Upper lobe of left lung (tissue), 6 donors: Measurements from ENCODE around the gene FCGR2B. TPM values are rescaled to one million over a fixed set of nuclear protein-coding genes. Genes with fewer than 3 reads are reported as not detected.
"Not testable (repeated sequence)": the region's sequence is repeated elsewhere in the genome, so short reads cannot be mapped to it uniquely, and the experiment has no call there.

Source experiments
- ATAC-seq, 2 donors: fragments of 200-7000 bp; cut with Tn5 transposase; one replicate each; pipeline ENCODE4 v1.9.1; 2022; ENCODE audit warnings: mild to moderate bottlenecking in 2 of 2, moderate library complexity in 2 of 2; ENCODE audit not compliant: low FRiP score in 2 of 2
- DNase-seq, 2 donors: peaks; one replicate each; pipeline ENCODE4 v3.0.0-alpha.2; 2019 to 2020
- H3K27ac ChIP-seq, 4 donors: fragments of 200-600 bp; sonication (generic); one replicate each; pipeline ENCODE4 v1.5.1; 2016 to 2019
- H3K27me3 ChIP-seq, 4 donors: fragments of 200-600 bp; sonication (generic); one replicate each; pipeline ENCODE4 v1.5.1; 2017 to 2019
- H3K36me3 ChIP-seq, 4 donors: fragments of 200-600 bp; sonication (generic); one replicate each; pipeline ENCODE4 v1.5.1; 2016 to 2019
- H3K4me1 ChIP-seq, 4 donors: fragments of 200-600 bp; sonication (generic); one replicate each; pipeline ENCODE4 v1.5.1; 2018 to 2019
- H3K4me3 ChIP-seq, 4 donors: fragments of 200-600 bp; sonication (generic); one replicate each; pipeline ENCODE4 v1.5.1; 2017 to 2019; ENCODE audit warnings: mild to moderate bottlenecking in 2 of 4, moderate library complexity in 1 of 4
- H3K9me3 ChIP-seq, 4 donors: fragments of 200-600 bp; sonication (generic); one replicate each; pipeline ENCODE4 v1.5.1; 2018 to 2019
- WGBS, 2 donors: methylation state at CpG; one replicate each; pipeline ENCODE4 v1.1.5; 2017 to 2018; 5-methylcytosine and 5-hydroxymethylcytosine counted together
- total RNA-seq, 6 donors: library from RNA; depleted of rRNA in 4 of 6; stranded (reverse); fragments of >200 nt in 4 of 6; gene quantifications; one replicate each; pipeline versions ENCODE4 v1.1.0 to v1.2.1, GENCODE V29; 2016 to 2021
- TF ChIP-seq, protein P1 (sequence below), 6 experiments: fragments of 450-650 bp in 4 of 6; fragments of 200-600 bp in 2 of 6; sonication (generic) in 2 of 6; IDR thresholded peaks; one replicate each; pipeline ENCODE4 v1.5.1; 2016 to 2019; ENCODE audit warnings: antibody characterized with exemption in 6 of 6
- donor health status: DM: no; HTN: no; CAD: no; lungs with moderate emphysema.
- donor health status: DM: no; HTN: yes; CAD: no; lungs with severe emphysema.

The FCGR2B gene
- total RNA-seq, 6 donors from 2014 or later, result 5.4 to 33.9 (median 22.0) TPM

DNA sequence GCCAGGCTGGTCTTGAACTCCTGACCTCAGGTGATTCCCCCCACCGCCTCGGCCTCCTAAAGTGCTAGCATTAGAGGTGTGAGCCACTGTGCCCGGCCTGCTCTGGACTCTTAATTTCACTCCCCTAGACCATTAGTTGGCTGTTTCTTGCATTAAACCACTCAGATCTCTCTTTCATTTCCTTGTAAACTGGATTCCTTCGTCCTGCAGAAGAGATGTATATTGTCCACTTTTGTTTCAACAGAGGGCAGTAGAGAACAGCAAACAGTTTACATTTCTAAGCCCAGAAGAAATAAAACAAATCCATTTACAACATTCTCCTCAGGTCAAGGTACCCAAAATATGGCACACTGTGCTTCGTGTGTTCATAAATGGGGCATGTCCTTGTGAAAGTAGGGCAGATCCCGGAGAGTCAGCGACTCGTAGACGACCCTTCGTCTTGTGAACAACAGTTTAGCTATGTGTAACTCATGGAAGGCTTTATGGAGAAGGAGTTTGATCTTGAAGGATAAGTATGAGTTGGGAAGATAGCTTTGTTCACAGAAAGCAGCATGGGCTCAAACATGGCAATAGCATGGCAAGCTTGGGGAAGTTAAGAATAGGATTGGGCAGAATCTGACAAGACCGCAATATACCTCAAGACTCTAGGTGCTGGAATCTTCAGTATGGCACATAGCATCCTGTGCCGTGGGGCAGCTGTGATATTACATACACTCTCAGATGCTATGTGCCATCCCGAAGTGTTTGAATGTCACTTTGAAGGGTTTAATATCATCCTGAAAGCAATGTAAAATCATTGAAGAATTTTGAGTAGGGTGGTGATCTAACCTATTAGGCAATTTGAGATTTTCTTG is 15.2 kb upstream of the FCGR2B start:
- ATAC-seq, result peak; percentile 22 to 64
- DNase-seq, H3K36me3 ChIP-seq, H3K4me3 ChIP-seq, H3K27me3 ChIP-seq, H3K4me1 ChIP-seq, H3K9me3 ChIP-seq, H3K27ac ChIP-seq: not testable (repeated sequence)
- 57 to 61% methylated on average over 9 to 12 of the region's 13 CpGs for WGBS, 2 donors
- TF ChIP-seq, protein P1, sequence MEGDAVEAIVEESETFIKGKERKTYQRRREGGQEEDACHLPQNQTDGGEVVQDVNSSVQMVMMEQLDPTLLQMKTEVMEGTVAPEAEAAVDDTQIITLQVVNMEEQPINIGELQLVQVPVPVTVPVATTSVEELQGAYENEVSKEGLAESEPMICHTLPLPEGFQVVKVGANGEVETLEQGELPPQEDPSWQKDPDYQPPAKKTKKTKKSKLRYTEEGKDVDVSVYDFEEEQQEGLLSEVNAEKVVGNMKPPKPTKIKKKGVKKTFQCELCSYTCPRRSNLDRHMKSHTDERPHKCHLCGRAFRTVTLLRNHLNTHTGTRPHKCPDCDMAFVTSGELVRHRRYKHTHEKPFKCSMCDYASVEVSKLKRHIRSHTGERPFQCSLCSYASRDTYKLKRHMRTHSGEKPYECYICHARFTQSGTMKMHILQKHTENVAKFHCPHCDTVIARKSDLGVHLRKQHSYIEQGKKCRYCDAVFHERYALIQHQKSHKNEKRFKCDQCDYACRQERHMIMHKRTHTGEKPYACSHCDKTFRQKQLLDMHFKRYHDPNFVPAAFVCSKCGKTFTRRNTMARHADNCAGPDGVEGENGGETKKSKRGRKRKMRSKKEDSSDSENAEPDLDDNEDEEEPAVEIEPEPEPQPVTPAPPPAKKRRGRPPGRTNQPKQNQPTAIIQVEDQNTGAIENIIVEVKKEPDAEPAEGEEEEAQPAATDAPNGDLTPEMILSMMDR (IDR thresholded peaks at IDR 0.05), result peak in 2 of 6 experiments; percentile 16 to 24

- WGBS, 2 donors, result 44 to 54% methylated on average over 2 of the region's 7 CpGs
- peak in 1 of 2 donors; percentile 64 for ATAC-seq
- not testable (repeated sequence) for H3K4me1 ChIP-seq
Measured at GRCh38 chr1:161653541-161653940, 9.4 kb upstream of the FCGR2B start.

GRCh38 chr1:161653971-161654370 is 9.0 kb upstream of the FCGR2B start:
- DNase-seq, H3K4me1 ChIP-seq, ATAC-seq, H3K4me3 ChIP-seq, H3K27ac ChIP-seq, H3K36me3 ChIP-seq, H3K9me3 ChIP-seq, H3K27me3 ChIP-seq: not testable (repeated sequence)
- 61 to 76% methylated on average over 3 to 6 of the region's 6 CpGs for WGBS, 2 donors

More at GRCh38 chr1:161653541-161653940, 9.4 kb upstream of the FCGR2B start:
- not testable (repeated sequence) for H3K36me3 ChIP-seq, H3K9me3 ChIP-seq, H3K27me3 ChIP-seq, DNase-seq, H3K4me3 ChIP-seq, H3K27ac ChIP-seq

GRCh38 chr1:161658524-161658923 is 4.4 kb upstream of the FCGR2B start:
- not testable (repeated sequence) for H3K27me3 ChIP-seq
- ATAC-seq, result peak; percentile 66 to 74

DNA sequence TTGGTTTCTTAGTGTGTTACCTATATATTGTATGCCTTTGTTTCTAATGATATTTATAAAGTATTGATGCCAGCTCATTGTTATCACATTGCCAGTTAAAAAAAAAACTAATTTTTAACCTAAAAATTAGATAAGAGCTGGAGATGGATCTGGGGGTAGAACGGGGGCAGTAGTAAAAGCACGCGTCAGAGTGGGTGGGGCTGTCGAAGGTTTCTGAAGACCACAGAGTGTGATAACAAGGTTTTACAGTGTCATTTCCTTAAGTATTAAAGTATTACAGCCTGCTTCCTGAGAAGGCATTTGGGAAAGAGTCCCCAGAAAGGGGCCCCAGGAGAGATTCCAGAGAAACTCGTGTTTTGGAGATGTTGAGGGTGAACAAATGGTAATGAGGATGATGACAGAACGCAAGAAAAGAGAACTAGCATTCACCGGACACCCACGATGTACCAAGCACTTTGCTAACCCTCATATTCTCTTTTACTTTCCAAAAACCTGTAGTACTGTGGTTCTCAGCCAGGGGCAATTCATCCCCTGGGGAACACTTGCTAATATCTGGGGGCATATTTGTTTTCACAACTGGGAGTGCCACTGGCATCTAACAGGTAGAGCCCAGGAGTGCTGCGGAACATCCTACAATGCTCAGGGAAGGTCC is 1.2 kb upstream of the FCGR2B start:
- not testable (repeated sequence) for H3K9me3 ChIP-seq, H3K4me3 ChIP-seq, H3K36me3 ChIP-seq, H3K4me1 ChIP-seq, H3K27ac ChIP-seq, DNase-seq, H3K27me3 ChIP-seq
- 50% methylated on average over 4 of the region's 9 CpGs; no CpG with 5 or more reads in 1 of the 2 donors for WGBS, 2 donors
- peak in 1 of 2 donors; percentile 60 for ATAC-seq

More at GRCh38 chr1:161658524-161658923, 4.4 kb upstream of the FCGR2B start:
- H3K36me3 ChIP-seq, H3K27ac ChIP-seq, H3K9me3 ChIP-seq, DNase-seq, H3K4me3 ChIP-seq, H3K4me1 ChIP-seq: not testable (repeated sequence)

DNA sequence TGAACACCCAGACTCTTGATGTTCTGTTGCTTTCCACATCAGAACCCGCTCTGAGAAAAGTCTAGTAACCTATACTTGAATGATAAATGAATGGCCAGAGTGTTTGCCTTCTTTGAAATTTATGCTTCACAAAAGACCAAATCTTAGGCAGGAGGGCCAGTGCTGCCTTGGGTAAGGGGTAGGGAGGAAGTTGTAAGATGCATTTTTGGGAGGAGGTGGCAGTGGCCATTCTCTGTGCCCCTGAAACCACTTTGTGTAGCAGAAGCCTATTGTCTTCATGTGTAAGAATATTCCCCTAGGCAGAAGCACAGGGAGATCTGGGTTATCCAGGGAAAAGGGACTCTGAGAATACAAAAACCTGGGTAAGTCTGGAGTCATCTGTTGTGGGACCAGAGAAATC is 626 bp downstream of the FCGR2B start:
- not testable (repeated sequence) for H3K4me1 ChIP-seq, H3K27me3 ChIP-seq, H3K4me3 ChIP-seq, H3K36me3 ChIP-seq, DNase-seq, H3K9me3 ChIP-seq, H3K27ac ChIP-seq
- ATAC-seq, result peak in 1 of 2 donors; percentile 53
- no CpG with 5 or more reads among the region's 1 CpG for WGBS, 2 donors

GRCh38 chr1:161664689-161665088 is 1.7 kb downstream of the FCGR2B start:
- not testable (repeated sequence) for H3K4me1 ChIP-seq, H3K27me3 ChIP-seq, DNase-seq, H3K4me3 ChIP-seq, H3K27ac ChIP-seq, H3K36me3 ChIP-seq, H3K9me3 ChIP-seq, ATAC-seq
- no CpG with 5 or more reads among the region's 4 CpGs for WGBS, 2 donors

GRCh38 chr1:161671045-161672020 is 8.4 kb downstream of the FCGR2B start:
- not testable (repeated sequence) for H3K36me3 ChIP-seq, H3K27ac ChIP-seq, DNase-seq, H3K4me1 ChIP-seq, H3K4me3 ChIP-seq, H3K9me3 ChIP-seq, H3K27me3 ChIP-seq
- WGBS, 2 donors, result 79 to 84% methylated on average over 4 to 9 of the region's 15 CpGs
- peak in 1 of 2 donors; percentile 15 for ATAC-seq

GRCh38 chr1:161673437-161673836 is 10.5 kb downstream of the FCGR2B start:
- not testable (repeated sequence) for ATAC-seq, H3K9me3 ChIP-seq, H3K4me3 ChIP-seq, DNase-seq, H3K27me3 ChIP-seq, H3K36me3 ChIP-seq, H3K27ac ChIP-seq, H3K4me1 ChIP-seq
- WGBS, 2 donors, result 81% methylated on average over 6 of the region's 7 CpGs; no CpG with 5 or more reads in 1 of the 2 donors

- 83 to 84% methylated on average over 3 of the region's 3 CpGs for WGBS, 2 donors
- not testable (repeated sequence) for DNase-seq, ATAC-seq, H3K4me3 ChIP-seq, H3K27me3 ChIP-seq, H3K36me3 ChIP-seq, H3K9me3 ChIP-seq, H3K27ac ChIP-seq, H3K4me1 ChIP-seq
Measured at GRCh38 chr1:161674447-161674846, 11.5 kb downstream of the FCGR2B start.

DNA sequence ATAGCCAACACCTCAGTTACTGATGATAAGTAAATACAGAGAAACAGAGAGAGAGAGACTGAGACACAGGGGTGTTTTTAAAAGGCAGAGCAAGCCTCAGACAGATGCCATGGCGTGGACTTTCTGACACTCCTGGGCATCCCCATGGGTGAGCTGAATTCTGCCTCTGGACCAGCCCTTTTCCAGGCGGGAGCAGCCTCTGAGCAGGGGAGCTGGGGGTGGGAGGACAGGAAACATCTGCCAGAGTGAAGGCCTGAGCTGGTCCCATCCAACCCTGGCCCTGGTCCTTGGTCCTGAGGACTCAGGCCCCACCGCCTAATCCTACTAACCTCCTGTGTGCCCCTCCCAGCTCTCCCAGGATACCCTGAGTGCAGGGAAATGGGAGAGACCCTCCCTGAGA is 12.0 kb downstream of the FCGR2B start:
- H3K27me3 ChIP-seq, ATAC-seq, H3K4me1 ChIP-seq, H3K36me3 ChIP-seq, H3K4me3 ChIP-seq, H3K27ac ChIP-seq, H3K9me3 ChIP-seq: not testable (repeated sequence)
- DNase-seq, result peak in 1 of 2 donors; percentile 5
- WGBS, 2 donors, result 71 to 100% methylated on average over 1 to 2 of the region's 3 CpGs
